HepG2 (cell line): Measurements from ENCODE around the gene EVA1A. TPM values are rescaled to one million over a fixed set of nuclear protein-coding genes. Genes with fewer than 3 reads are reported as not detected.

ENCODE experiments used
- CBFB ChIP-seq: sonication (generic); formaldehyde crosslinking; IDR thresholded peaks from 2 replicates; pipeline ENCODE4 v1.4.0; 2020; ENCODE audit warnings: missing genetic modification reagents
- CEBPB ChIP-seq: IDR thresholded peaks from 2 replicates; pipeline ENCODE4 v1.6.1; 2011; ENCODE audit warnings: low read depth, low read length, improper control_type of control experiment, borderline replicate concordance
- HOMEZ ChIP-seq: IDR thresholded peaks from 2 replicates; pipeline ENCODE4 v1.6.1; 2016; ENCODE audit warnings: low read depth
- KDM5A ChIP-seq: fragments of 200-600 bp; sonication (generic); IDR thresholded peaks from 2 replicates; pipeline ENCODE4 v1.7.0; 2018; ENCODE audit warnings: antibody characterized with exemption, mild to moderate bottlenecking, low read length, borderline replicate concordance
- POLR2A ChIP-seq, 2 experiments: IDR thresholded peaks; 2 replicates each; pipeline ENCODE4 v1.6.1; 2011; ENCODE audit warnings: low read depth in 2 of 2, low read length in 2 of 2, mild to moderate bottlenecking in 1 of 2, moderate library complexity in 1 of 2; ENCODE audit not compliant: insufficient read depth in 1 of 2
- REPIN1 ChIP-seq: sonication (generic); formaldehyde crosslinking; IDR thresholded peaks from 2 replicates; pipeline ENCODE4 v1.8.0; 2022; ENCODE audit warnings: missing genetic modification reagents, low read depth, mild to moderate bottlenecking, borderline replicate concordance
- ZBTB40 ChIP-seq, 2 experiments: fragments of 450-650 bp in 1 of 2; sonication (generic) in 1 of 2; formaldehyde crosslinking in 1 of 2; IDR thresholded peaks; 2 replicates each; pipeline versions ENCODE4 v1.6.1 to v1.8.0; 2016 to 2022; ENCODE audit warnings: antibody characterized with exemption in 1 of 2, mild to moderate bottlenecking in 1 of 2, missing genetic modification reagents in 1 of 2
- ZHX1 ChIP-seq: sonication (generic); formaldehyde crosslinking; IDR thresholded peaks from 2 replicates; pipeline ENCODE4 v1.8.1; 2022; ENCODE audit warnings: low read depth, mild to moderate bottlenecking, missing genetic modification reagents
- ZNF224 ChIP-seq: sonication (generic); formaldehyde crosslinking; IDR thresholded peaks from 2 replicates; pipeline ENCODE4 v1.5.0; 2020; ENCODE audit warnings: mild to moderate bottlenecking, missing genetic modification reagents
- ZNF674 ChIP-seq: sonication (generic); formaldehyde crosslinking; IDR thresholded peaks from 2 replicates; pipeline ENCODE4 v1.5.0; 2020; ENCODE audit warnings: low read depth, mild to moderate bottlenecking, missing genetic modification reagents
- ZNF816 ChIP-seq: sonication (generic); formaldehyde crosslinking; IDR thresholded peaks from 2 replicates; pipeline ENCODE4 v1.8.0; 2022; ENCODE audit warnings: missing genetic modification reagents, mild to moderate bottlenecking, borderline replicate concordance
- polyA plus RNA-seq, 8 experiments: library from polyadenylated mRNA; depleted of rRNA in 3 of 8; stranded (reverse) in 7 of 8; unstranded in 1 of 8; fragments of >200 nt; fragmentation: Illumina TruSeq in 4 of 8; extraction: Trizol in 4 of 8; gene quantifications; 2 replicates each; pipeline versions ENCODE4 v1.2.1 to v1.2.3, GENCODE V29; 2011 to 2016; ENCODE audit warnings: low read depth in 4 of 8, missing spikeins in 1 of 8, mixed read lengths in 1 of 8; ENCODE audit not compliant: insufficient read depth in 1 of 8
- total RNA-seq, 5 experiments: library from RNA; depleted of rRNA; stranded (reverse); fragments of >200 nt; fragmentation: Illumina TruSeq; extraction: Trizol; gene quantifications; 2 replicates each; pipeline ENCODE4 v1.2.3, GENCODE V29; 2016; ENCODE audit warnings: low read depth in 1 of 5

Gene EVA1A
- total and polyA plus RNA-seq, 2 of the 13 experiments (the other 11 are each of a cell fraction or from before 2014, with no cell fraction given) = 57.5 to 57.8 TPM

GRCh38 chr2:75560768-75561565 lies at the start of gene EVA1A (continued):
- peak in 1 of 2 experiments; percentile 85; a peak in 3 of 4 replicates for TF ChIP-seq POLR2A (IDR thresholded peaks at IDR 0.05; ENCODE audit: insufficient read depth in 1 of 2, low read depth in 2 of 2, low read length in 2 of 2)
- TF ChIP-seq CEBPB = no peak
- TF ChIP-seq REPIN1 (CRISPR knock-in tag) = peak; percentile 50
- TF ChIP-seq ZNF674 (CRISPR knock-in tag) = 0 out of 2 replicates have a peak, but pooled peaks have one; percentile 62
- no peak for TF ChIP-seq ZHX1 (CRISPR knock-in tag)
- TF ChIP-seq KDM5A = no peak; the same call in 1 of the 2 replicates
- no peak for TF ChIP-seq ZBTB40 (IDR thresholded peaks at IDR 0.05)
- peak; percentile 13; the same call in 1 of the 2 replicates for TF ChIP-seq ZBTB40 (CRISPR knock-in tag; IDR thresholded peaks at IDR 0.05)
- no peak for TF ChIP-seq ZNF816 (CRISPR knock-in tag)
- TF ChIP-seq HOMEZ (CRISPR knock-in tag) = 0 out of 2 replicates have a peak, but pooled peaks have one; percentile 29
- TF ChIP-seq CBFB (CRISPR knock-in tag) = 0 out of 2 replicates have a peak, but pooled peaks have one; percentile 21
- 0 out of 2 replicates have a peak, but pooled peaks have one; percentile 8 for TF ChIP-seq ZNF224 (CRISPR knock-in tag)
